HCT116 (cell line): ENCODE results near the gene TFDP3.
A peak's percentile ranks its signal among the peaks of the same experiment; 100 is the strongest.

Experiments used
- CEBPB ChIP-seq: IDR thresholded peaks from 2 replicates; pipeline ENCODE4 v1.6.1; 2012; ENCODE audit warnings: low read depth
- CTCF ChIP-seq, 3 experiments: fragments of 200-600 bp in 1 of 3; sonication (generic) in 1 of 3; IDR thresholded peaks in 2 of 3; conservative IDR thresholded peaks in 1 of 3; 2 replicates each; pipeline ENCODE4 v1.5.1; 2012 to 2017; ENCODE audit warnings: low read depth in 2 of 3, low read length in 2 of 3, antibody characterized with exemption in 1 of 3, borderline replicate concordance in 1 of 3, control low read depth in 1 of 3, mild to moderate bottlenecking in 1 of 3, mixed read lengths in 1 of 3, mixed run types in 1 of 3, moderate library complexity in 1 of 3; ENCODE audit not compliant: insufficient read depth in 1 of 3
- EZH2phosphoT487 ChIP-seq: fragments of 200-600 bp; IDR thresholded peaks from 2 replicates; pipeline ENCODE4 v1.6.1; 2018; ENCODE audit warnings: antibody characterized with exemption, borderline replicate concordance
- JUND ChIP-seq: IDR thresholded peaks from 2 replicates; pipeline ENCODE4 v1.6.1; 2012
- POLR2A ChIP-seq: IDR thresholded peaks from 2 replicates; pipeline ENCODE4 v1.7.0; 2011; ENCODE audit warnings: borderline replicate concordance; ENCODE audit not compliant: insufficient read depth, insufficient read length; ENCODE audit errors: extremely low read depth
- RAD21 ChIP-seq: IDR thresholded peaks from 2 replicates; pipeline ENCODE4 v1.6.1; 2012; ENCODE audit warnings: low read depth, mild to moderate bottlenecking
- SP1 ChIP-seq: IDR thresholded peaks from 2 replicates; pipeline ENCODE4 v1.6.1; 2012; ENCODE audit warnings: low read depth
- YY1 ChIP-seq: IDR thresholded peaks from 2 replicates; pipeline ENCODE4 v1.6.1; 2011; ENCODE audit warnings: low read length, low read depth, moderate library complexity, mild to moderate bottlenecking; ENCODE audit not compliant: insufficient replicate concordance; ENCODE audit errors: extremely low read depth
- ZNF274 ChIP-seq: fragments of 200-500 bp; sonication (Bioruptor generic); IDR thresholded peaks from 2 replicates; pipeline ENCODE4 v1.6.1; 2014; ENCODE audit warnings: mild to moderate bottlenecking, low read depth, low read length, inconsistent platforms
- TF ChIP-seq, protein P1 (sequence below): IDR thresholded peaks from 2 replicates; pipeline ENCODE4 v1.6.1; 2012; ENCODE audit warnings: low read depth

DNA sequence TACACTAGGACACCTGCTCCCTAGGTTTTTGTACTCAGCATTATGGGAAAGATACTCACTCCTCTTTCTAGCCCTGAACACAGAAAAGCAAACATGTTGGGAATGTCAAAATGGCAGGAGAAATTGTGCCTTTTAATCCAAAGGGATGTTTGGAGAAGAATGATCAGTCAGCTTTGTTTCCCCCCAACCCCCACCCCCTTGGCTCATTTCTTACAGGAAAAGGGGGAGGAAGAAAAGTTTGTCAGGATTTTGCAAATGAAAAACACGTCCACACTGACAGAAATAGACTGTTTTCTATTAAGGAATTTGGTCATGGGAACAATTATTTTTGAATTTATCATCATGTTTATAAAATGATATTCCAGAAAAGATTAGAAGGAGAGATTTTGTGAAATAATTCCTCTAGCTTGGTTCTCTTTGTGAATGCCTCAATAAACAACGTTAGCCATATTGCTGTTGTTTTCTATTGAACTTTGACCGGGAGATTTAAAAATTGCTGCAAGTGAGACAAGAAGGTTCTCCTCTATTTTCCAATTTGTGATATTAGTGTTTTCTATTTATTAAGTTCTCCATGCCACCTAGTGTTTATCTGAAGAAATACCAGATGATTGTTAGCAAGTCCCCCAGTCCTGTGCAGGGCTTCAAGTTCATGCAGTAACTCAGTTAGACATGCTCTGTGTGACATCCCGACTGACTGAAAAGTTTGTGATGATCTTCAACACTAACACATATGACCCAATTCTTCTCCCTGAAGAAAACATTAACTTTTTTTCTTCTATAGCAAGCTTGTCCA lies 31.3 kb upstream of the TFDP3 start:
- TF ChIP-seq POLR2A (no peak), CEBPB (no peak), CTCF (IDR thresholded peaks at IDR 0.05 in 2 of 3, conservative IDR thresholded peaks at IDR 0.05 in 1 of 3; ENCODE audit: borderline replicate concordance in 1 of 3, insufficient read depth in 1 of 3, low read depth in 2 of 3, low read length in 2 of 3) (0 out of 6 replicates have a peak, but pooled peaks of 1 of the 3 experiments have one; percentile 12), SP1 (no peak), EZH2phosphoT487 (no peak), JUND (no peak), RAD21 (peak; percentile 41; the same call in 1 of the 2 replicates), YY1 (no peak), ZNF274 (no peak)
- TF ChIP-seq, protein P1, sequence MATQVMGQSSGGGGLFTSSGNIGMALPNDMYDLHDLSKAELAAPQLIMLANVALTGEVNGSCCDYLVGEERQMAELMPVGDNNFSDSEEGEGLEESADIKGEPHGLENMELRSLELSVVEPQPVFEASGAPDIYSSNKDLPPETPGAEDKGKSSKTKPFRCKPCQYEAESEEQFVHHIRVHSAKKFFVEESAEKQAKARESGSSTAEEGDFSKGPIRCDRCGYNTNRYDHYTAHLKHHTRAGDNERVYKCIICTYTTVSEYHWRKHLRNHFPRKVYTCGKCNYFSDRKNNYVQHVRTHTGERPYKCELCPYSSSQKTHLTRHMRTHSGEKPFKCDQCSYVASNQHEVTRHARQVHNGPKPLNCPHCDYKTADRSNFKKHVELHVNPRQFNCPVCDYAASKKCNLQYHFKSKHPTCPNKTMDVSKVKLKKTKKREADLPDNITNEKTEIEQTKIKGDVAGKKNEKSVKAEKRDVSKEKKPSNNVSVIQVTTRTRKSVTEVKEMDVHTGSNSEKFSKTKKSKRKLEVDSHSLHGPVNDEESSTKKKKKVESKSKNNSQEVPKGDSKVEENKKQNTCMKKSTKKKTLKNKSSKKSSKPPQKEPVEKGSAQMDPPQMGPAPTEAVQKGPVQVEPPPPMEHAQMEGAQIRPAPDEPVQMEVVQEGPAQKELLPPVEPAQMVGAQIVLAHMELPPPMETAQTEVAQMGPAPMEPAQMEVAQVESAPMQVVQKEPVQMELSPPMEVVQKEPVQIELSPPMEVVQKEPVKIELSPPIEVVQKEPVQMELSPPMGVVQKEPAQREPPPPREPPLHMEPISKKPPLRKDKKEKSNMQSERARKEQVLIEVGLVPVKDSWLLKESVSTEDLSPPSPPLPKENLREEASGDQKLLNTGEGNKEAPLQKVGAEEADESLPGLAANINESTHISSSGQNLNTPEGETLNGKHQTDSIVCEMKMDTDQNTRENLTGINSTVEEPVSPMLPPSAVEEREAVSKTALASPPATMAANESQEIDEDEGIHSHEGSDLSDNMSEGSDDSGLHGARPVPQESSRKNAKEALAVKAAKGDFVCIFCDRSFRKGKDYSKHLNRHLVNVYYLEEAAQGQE, result no peak
